ENCODE results near the gene GPSM1. TPM values are rescaled to one million over a fixed set of nuclear protein-coding genes. Genes with fewer than 3 reads are reported as not detected.

Gene GPSM1
- total RNA-seq, 1 donor from 2014 or later = 35.4 TPM

GRCh38 chr9:136366826-136367225, 39.5 kb downstream of the GPSM1 start:
- Histone ChIP-seq H3K27ac (no peak overlapping the region), H3K4me1 (peaks cover 28% of the 10 kb centered on the region), H3K4me3 (no peak overlapping the region), H3K27me3 (no peaks in the 10 kb centered on the region), H3K9me3 (no peaks in the 10 kb centered on the region), H3K36me3 (no peaks in the 10 kb centered on the region)
- no peak for DNase-seq (ENCODE audit: extremely low spot score in 2 of 2)
- no peak for TF ChIP-seq CTCF (IDR thresholded peaks at IDR 0.05)
- no peak for TF ChIP-seq POLR2AphosphoS5 (IDR thresholded peaks at IDR 0.05; ENCODE audit: insufficient read depth in 1 of 2, low read depth in 1 of 2)
- TF ChIP-seq POLR2A (IDR thresholded peaks at IDR 0.05) = no peak
- intact Hi-C loops (cut with DNase I) = loop anchor here (5.0 to 10.0 kb wide), 2 partner anchors 52 to 165 kb away; no protein-coding TSS in a partner anchor

GRCh38 chr9:136367296-136368145, 40.2 kb downstream of the GPSM1 start:
- Histone ChIP-seq H3K4me3 (no peak overlapping the region), H3K36me3 (no peaks in the 10 kb centered on the region), H3K27ac (no peak overlapping the region), H3K9me3 (no peaks in the 10 kb centered on the region), H3K4me1 (peaks cover 28% of the 10 kb centered on the region), H3K27me3 (no peaks in the 10 kb centered on the region)
- TF ChIP-seq POLR2AphosphoS5 (IDR thresholded peaks at IDR 0.05; ENCODE audit: insufficient read depth in 1 of 2, low read depth in 1 of 2) (no peak), POLR2A (IDR thresholded peaks at IDR 0.05) (no peak), CTCF (IDR thresholded peaks at IDR 0.05) (no peak)
- DNase-seq (ENCODE audit: extremely low spot score in 2 of 2) = no peak
- intact Hi-C loops (cut with DNase I) = loop anchor here (5.0 to 10.0 kb wide), 2 partner anchors 53 to 165 kb away; no protein-coding TSS in a partner anchor

GRCh38 chr9:136368190-136368589, 40.9 kb downstream of the GPSM1 start:
- no peak for TF ChIP-seq POLR2AphosphoS5 (IDR thresholded peaks at IDR 0.05; ENCODE audit: insufficient read depth in 1 of 2, low read depth in 1 of 2)
- no peak for TF ChIP-seq CTCF (IDR thresholded peaks at IDR 0.05)
- no peak for TF ChIP-seq POLR2A (IDR thresholded peaks at IDR 0.05)
- Histone ChIP-seq H3K4me1 (peaks cover 30% of the 10 kb centered on the region), H3K27ac (no peak overlapping the region), H3K36me3 (no peaks in the 10 kb centered on the region), H3K4me3 (no peak overlapping the region), H3K9me3 (no peaks in the 10 kb centered on the region), H3K27me3 (no peaks in the 10 kb centered on the region)
- intact Hi-C loops (cut with DNase I) = loop anchor here (5.0 to 10.0 kb wide), 2 partner anchors 53 to 166 kb away; no protein-coding TSS in a partner anchor
- no peak for DNase-seq (ENCODE audit: extremely low spot score in 2 of 2)

GRCh38 chr9:136370037-136370436, 42.7 kb downstream of the GPSM1 start:
- no peak for DNase-seq (ENCODE audit: extremely low spot score in 2 of 2)
- intact Hi-C loops (cut with DNase I) = no loop called here
- no peaks in the 10 kb centered on the region for H3K36me3 ChIP-seq
- no peak overlapping the region for H3K4me3 ChIP-seq
- no peaks in the 10 kb centered on the region for H3K27me3 ChIP-seq
- no peak overlapping the region for H3K27ac ChIP-seq
- H3K9me3 ChIP-seq = no peaks in the 10 kb centered on the region
- TF ChIP-seq CTCF (IDR thresholded peaks at IDR 0.05) = no peak
- TF ChIP-seq POLR2A (IDR thresholded peaks at IDR 0.05) = no peak
- no peak for TF ChIP-seq POLR2AphosphoS5 (IDR thresholded peaks at IDR 0.05; ENCODE audit: insufficient read depth in 1 of 2, low read depth in 1 of 2)
- H3K4me1 ChIP-seq = peaks cover 23% of the 10 kb centered on the region
